GM13977 (cell line): ENCODE measurements around the gene PMM2.

Experiments
- DNase-seq: peaks from one replicate; pipeline ENCODE4 v3.0.0; 2012; ENCODE audit warnings: low spot score
- CTCF ChIP-seq: IDR thresholded peaks from 2 replicates; pipeline ENCODE4 v1.5.1; 2012; ENCODE audit warnings: mild to moderate bottlenecking, control low read depth; ENCODE audit not compliant: insufficient read depth; ENCODE audit errors: extremely low read depth, missing control alignments
- in situ Hi-C: fragments of 300-500 bp; cut with MboI; formaldehyde crosslinking; loops from one replicate; pipeline ENCODE4 v1.12.0; 2022; ENCODE audit warnings: low sequenced_read_pairs, low pct_unique_long_range_greater_than_20kb, mixed read lengths, inconsistent platforms; ENCODE audit not compliant: unreplicated experiment

Gene PMM2

GRCh38 chr16:8855972-8856371, 58.3 kb downstream of the PMM2 start:
- no peak for DNase-seq
- in situ Hi-C loops = no loop called here
- no peak for TF ChIP-seq CTCF

GRCh38 chr16:8858994-8859912, 61.6 kb downstream of the PMM2 start:
- in situ Hi-C loops = no loop called here
- DNase-seq = no peak
- TF ChIP-seq CTCF = no peak

- TF ChIP-seq CTCF = no peak
- no peak for DNase-seq
- in situ Hi-C loops = no loop called here
These were observed 62.6 kb downstream of the PMM2 start for GRCh38 chr16:8859913-8860881.

- in situ Hi-C loops = no loop called here
- no peak for DNase-seq
- TF ChIP-seq CTCF = no peak
These were observed 64.1 kb downstream of the PMM2 start for GRCh38 chr16:8861563-8862308.

GRCh38 chr16:8862309-8863130, 64.9 kb downstream of the PMM2 start:
- in situ Hi-C loops = no loop called here
- TF ChIP-seq CTCF = no peak
- DNase-seq = no peak
